SU-DHL-6 (cell line): ENCODE results near the gene FAM217A.

Experiments used
- H2AFZ ChIP-seq: fragments of 200-600 bp; sonication (generic); 2 replicates; pipeline ENCODE4 v1.6.1; 2014; ENCODE audit warnings: low read depth, mild to moderate bottlenecking, moderate library complexity, mixed read lengths, antibody characterized with exemption, low read length; ENCODE audit not compliant: severe bottlenecking
- H3F3A ChIP-seq: fragments of 200-600 bp; shearing (Covaris generic); 2 replicates; pipeline ENCODE4 v1.6.0; 2016; ENCODE audit warnings: antibody characterized with exemption, mild to moderate bottlenecking; ENCODE audit not compliant: insufficient read depth
- H3K27ac ChIP-seq: fragments of 200-600 bp; sonication (generic); 2 replicates; pipeline ENCODE4 v1.5.1; 2016; ENCODE audit warnings: low read depth, mild to moderate bottlenecking, low read length, moderate library complexity, mixed read lengths
- H3K27me3 ChIP-seq: fragments of 200-600 bp; sonication (generic), shearing (Covaris generic); 2 replicates; pipeline ENCODE4 v1.6.0; 2014; ENCODE audit warnings: mild to moderate bottlenecking, low read length
- H3K36me3 ChIP-seq: fragments of 200-600 bp; sonication (generic); 2 replicates; pipeline ENCODE4 v1.6.1; 2014; ENCODE audit warnings: mild to moderate bottlenecking, low read length, mixed read lengths
- H3K4me2 ChIP-seq: fragments of 300-600, 200-600 bp; shearing (Covaris generic), sonication (generic); 2 replicates; pipeline ENCODE4 v1.6.0; 2014; ENCODE audit warnings: low read length, low read depth, mild to moderate bottlenecking; ENCODE audit not compliant: poor library complexity, severe bottlenecking
- H3K4me3 ChIP-seq: fragments of 200-600 bp; sonication (generic); 2 replicates; pipeline ENCODE4 v1.5.1; 2014; ENCODE audit warnings: antibody characterized with exemption, low read length, mild to moderate bottlenecking, mixed read lengths; ENCODE audit not compliant: insufficient read depth, poor library complexity, severe bottlenecking
- H3K79me2 ChIP-seq: fragments of 200-600 bp; sonication (generic); 2 replicates; pipeline ENCODE4 v1.6.1; 2014; ENCODE audit warnings: mild to moderate bottlenecking, low read length, moderate library complexity; ENCODE audit not compliant: insufficient read depth
- H3K9ac ChIP-seq: fragments of 200-600 bp; sonication (generic); 2 replicates; pipeline ENCODE4 v1.7.0; 2014; ENCODE audit warnings: mild to moderate bottlenecking, low read length
- H3K9me2 ChIP-seq: fragments of 200-600 bp; sonication (generic); replicated peaks from 2 replicates; pipeline ENCODE4 v1.6.1; 2014; ENCODE audit warnings: low read length; ENCODE audit not compliant: insufficient read depth
- H3K9me3 ChIP-seq: fragments of 200-600 bp; sonication (generic); 2 replicates; pipeline ENCODE4 v1.6.1; 2014; ENCODE audit warnings: low read length, mixed read lengths; ENCODE audit not compliant: insufficient read depth
- H4K20me1 ChIP-seq: fragments of 200-600 bp; sonication (generic); 2 replicates; pipeline ENCODE4 v1.6.1; 2014; ENCODE audit warnings: low read depth, mild to moderate bottlenecking, antibody characterized with exemption, low read length, moderate library complexity, mixed read lengths
- EZH2phosphoT487 ChIP-seq: fragments of 200-600 bp; sonication (generic), shearing (Covaris generic); conservative IDR thresholded peaks from 2 replicates; pipeline ENCODE4 v1.6.1; 2018; ENCODE audit warnings: mild to moderate bottlenecking, antibody characterized with exemption, low read length, moderate library complexity, mixed read lengths
- TF ChIP-seq, protein P1 (sequence below): fragments of 200-600 bp; sonication (generic); IDR thresholded peaks from one replicate; pipeline ENCODE4 v1.5.1; 2017; ENCODE audit warnings: antibody characterized with exemption, mild to moderate bottlenecking, low read length, moderate library complexity; ENCODE audit not compliant: insufficient read depth, poor library complexity, severe bottlenecking

The FAM217A gene

DNA sequence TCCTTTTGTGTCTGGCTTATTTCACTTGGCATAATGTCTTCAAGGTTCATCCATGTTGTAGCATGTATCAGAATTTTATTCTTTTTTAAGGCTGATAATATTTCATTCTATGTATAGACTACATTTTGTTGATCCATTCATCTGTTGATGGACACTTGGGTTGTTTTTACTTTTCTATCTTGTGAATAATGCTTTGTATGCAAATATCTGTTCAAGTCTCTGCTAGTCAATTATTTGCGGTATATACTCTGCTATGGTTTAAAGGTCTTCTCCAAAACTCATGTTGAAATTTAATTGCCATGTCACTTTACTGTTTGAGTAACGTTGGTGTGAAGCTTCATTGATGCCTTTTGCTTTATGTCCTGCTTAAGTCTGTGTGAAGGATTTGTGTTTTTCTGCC, 28.9 kb upstream of the FAM217A start:
- no peak overlapping the region for H2AFZ ChIP-seq
- H3K9me3 ChIP-seq = no peaks in the 10 kb centered on the region
- H4K20me1 ChIP-seq = no peaks in the 10 kb centered on the region
- no peak overlapping the region for H3K4me3 ChIP-seq
- H3K9ac ChIP-seq = no peak overlapping the region
- H3K27ac ChIP-seq = no peak overlapping the region
- H3K9me2 ChIP-seq = no peaks in the 10 kb centered on the region
- no peaks in the 10 kb centered on the region for H3K36me3 ChIP-seq
- no peaks in the 10 kb centered on the region for H3K79me2 ChIP-seq
- H3K27me3 ChIP-seq = no peaks in the 10 kb centered on the region
- TF ChIP-seq EZH2phosphoT487 = no peak
- TF ChIP-seq, protein P1, sequence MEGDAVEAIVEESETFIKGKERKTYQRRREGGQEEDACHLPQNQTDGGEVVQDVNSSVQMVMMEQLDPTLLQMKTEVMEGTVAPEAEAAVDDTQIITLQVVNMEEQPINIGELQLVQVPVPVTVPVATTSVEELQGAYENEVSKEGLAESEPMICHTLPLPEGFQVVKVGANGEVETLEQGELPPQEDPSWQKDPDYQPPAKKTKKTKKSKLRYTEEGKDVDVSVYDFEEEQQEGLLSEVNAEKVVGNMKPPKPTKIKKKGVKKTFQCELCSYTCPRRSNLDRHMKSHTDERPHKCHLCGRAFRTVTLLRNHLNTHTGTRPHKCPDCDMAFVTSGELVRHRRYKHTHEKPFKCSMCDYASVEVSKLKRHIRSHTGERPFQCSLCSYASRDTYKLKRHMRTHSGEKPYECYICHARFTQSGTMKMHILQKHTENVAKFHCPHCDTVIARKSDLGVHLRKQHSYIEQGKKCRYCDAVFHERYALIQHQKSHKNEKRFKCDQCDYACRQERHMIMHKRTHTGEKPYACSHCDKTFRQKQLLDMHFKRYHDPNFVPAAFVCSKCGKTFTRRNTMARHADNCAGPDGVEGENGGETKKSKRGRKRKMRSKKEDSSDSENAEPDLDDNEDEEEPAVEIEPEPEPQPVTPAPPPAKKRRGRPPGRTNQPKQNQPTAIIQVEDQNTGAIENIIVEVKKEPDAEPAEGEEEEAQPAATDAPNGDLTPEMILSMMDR = no peak
- H3K4me2 ChIP-seq = no peak overlapping the region
- no peaks in the 10 kb centered on the region for H3F3A ChIP-seq

DNA sequence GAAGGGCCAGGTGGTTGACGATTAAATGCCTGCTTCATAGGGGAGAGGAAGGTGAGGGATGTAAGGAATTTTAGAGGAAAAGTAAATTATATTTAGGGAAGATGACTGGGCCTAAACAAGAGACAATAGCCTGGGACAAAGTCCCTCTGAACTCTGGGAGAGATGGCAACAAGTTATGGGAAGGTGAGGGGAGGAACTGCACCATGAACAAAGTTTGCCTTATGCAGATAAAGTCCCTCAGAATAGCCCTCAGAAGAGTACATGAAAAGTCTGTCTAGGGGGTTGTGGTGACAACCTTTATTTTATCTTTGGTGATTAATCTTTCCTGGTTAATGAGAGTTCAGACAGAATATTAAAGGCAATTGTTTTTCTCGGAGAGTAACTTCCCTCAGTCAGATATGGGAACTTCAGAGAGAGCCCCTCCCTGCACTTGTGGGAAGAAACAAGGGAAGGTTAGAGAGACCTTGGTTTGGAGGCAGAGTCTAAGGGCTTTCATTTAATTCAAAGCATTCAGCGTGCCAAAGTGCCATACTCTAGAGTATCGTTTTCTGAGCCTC, 27.1 kb upstream of the FAM217A start:
- Histone ChIP-seq H3K27ac (no peak overlapping the region), H3K9ac (no peak overlapping the region), H3K9me3 (no peaks in the 10 kb centered on the region), H3K36me3 (no peaks in the 10 kb centered on the region), H3K4me3 (no peak overlapping the region), H3K9me2 (no peaks in the 10 kb centered on the region), H3K27me3 (no peaks in the 10 kb centered on the region), H3K79me2 (no peaks in the 10 kb centered on the region), H3F3A (no peaks in the 10 kb centered on the region), H2AFZ (no peak overlapping the region), H4K20me1 (no peaks in the 10 kb centered on the region), H3K4me2 (no peak overlapping the region)
- TF ChIP-seq, protein P1 = no peak
- TF ChIP-seq EZH2phosphoT487 = no peak

GRCh38 chr6:4103929-4104328, 25.0 kb upstream of the FAM217A start:
- Histone ChIP-seq H3K4me3 (no peak overlapping the region), H4K20me1 (no peaks in the 10 kb centered on the region), H3K36me3 (no peaks in the 10 kb centered on the region), H3K27me3 (no peaks in the 10 kb centered on the region), H3K27ac (no peak overlapping the region), H3F3A (no peaks in the 10 kb centered on the region), H3K4me2 (no peak overlapping the region), H3K9me3 (no peaks in the 10 kb centered on the region), H3K9ac (no peak overlapping the region), H2AFZ (no peak overlapping the region), H3K9me2 (no peaks in the 10 kb centered on the region), H3K79me2 (no peaks in the 10 kb centered on the region)
- TF ChIP-seq, protein P1 = no peak
- TF ChIP-seq EZH2phosphoT487 = no peak
